ENCODE results near the gene PERM1.

PERM1 gene

GRCh38 chr1:934991-935750, 46.7 kb downstream of the PERM1 start:
- no peak for DNase-seq (ENCODE audit: low read depth in 2 of 2)

- DNase-seq (ENCODE audit: low read depth in 2 of 2) = no peak
Observed at GRCh38 chr1:933603-933940, 48.3 kb downstream of the PERM1 start.

DNA sequence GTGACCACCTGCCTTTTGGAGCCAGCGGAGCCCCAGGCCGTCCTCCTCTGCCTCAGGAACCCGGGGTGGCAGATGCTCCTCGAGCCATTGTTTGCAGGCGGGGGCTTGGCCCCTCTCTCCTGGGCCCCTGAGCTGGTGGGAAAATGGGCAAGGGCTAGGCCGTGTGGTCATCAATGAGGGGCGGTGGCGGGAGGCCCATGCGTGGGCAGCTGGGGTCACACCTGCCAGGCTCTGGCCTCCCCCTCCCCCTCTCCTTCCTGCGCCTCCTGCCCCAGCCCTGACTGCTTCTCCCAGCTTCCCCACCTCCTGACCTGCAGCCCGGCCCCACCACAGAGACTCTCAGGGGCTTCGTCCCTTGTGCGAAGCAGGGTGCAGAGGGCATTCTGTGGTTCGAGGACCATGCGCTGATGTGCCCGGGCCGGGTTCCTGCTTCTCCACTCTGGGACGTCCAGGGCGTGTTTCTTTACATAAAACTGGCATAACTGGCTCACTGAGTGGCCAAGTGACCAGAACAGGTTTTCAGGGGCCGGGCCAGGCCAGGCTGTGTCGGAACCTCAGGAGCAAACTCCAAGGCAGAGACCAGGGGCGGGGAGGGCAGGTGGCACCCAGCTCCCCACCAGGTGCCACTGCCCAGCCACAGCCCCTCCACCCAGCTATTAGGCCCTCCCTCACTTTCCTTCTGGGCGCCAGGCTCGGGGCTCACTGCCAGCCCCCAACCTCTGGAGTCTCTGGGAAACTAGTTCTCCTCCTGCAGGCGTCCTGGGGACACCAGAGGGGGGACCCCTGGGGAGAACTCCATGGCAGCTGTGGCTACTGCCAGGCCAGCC, 48.9 kb downstream of the PERM1 start:
- DNase-seq (ENCODE audit: low read depth in 2 of 2) = no peak

GRCh38 chr1:932173-932510, 49.8 kb downstream of the PERM1 start:
- DNase-seq (ENCODE audit: low read depth in 2 of 2) = no peak

GRCh38 chr1:931380-932172, 50.3 kb downstream of the PERM1 start:
- no peak for DNase-seq (ENCODE audit: low read depth in 2 of 2)

- DNase-seq (ENCODE audit: low read depth in 2 of 2) = no peak
Observed at GRCh38 chr1:930633-931138, 51.2 kb downstream of the PERM1 start.

- no peak for DNase-seq (ENCODE audit: low read depth in 2 of 2)
Observed at GRCh38 chr1:929712-930632, 51.9 kb downstream of the PERM1 start.

- DNase-seq (ENCODE audit: low read depth in 2 of 2) = no peak
Observed at GRCh38 chr1:928825-929661, 52.9 kb downstream of the PERM1 start.

GRCh38 chr1:927748-928147, 54.1 kb downstream of the PERM1 start:
- no peak for DNase-seq (ENCODE audit: low read depth in 2 of 2)

GRCh38 chr1:927234-927633, 54.7 kb downstream of the PERM1 start:
- no peak for DNase-seq (ENCODE audit: low read depth in 2 of 2)

DNA sequence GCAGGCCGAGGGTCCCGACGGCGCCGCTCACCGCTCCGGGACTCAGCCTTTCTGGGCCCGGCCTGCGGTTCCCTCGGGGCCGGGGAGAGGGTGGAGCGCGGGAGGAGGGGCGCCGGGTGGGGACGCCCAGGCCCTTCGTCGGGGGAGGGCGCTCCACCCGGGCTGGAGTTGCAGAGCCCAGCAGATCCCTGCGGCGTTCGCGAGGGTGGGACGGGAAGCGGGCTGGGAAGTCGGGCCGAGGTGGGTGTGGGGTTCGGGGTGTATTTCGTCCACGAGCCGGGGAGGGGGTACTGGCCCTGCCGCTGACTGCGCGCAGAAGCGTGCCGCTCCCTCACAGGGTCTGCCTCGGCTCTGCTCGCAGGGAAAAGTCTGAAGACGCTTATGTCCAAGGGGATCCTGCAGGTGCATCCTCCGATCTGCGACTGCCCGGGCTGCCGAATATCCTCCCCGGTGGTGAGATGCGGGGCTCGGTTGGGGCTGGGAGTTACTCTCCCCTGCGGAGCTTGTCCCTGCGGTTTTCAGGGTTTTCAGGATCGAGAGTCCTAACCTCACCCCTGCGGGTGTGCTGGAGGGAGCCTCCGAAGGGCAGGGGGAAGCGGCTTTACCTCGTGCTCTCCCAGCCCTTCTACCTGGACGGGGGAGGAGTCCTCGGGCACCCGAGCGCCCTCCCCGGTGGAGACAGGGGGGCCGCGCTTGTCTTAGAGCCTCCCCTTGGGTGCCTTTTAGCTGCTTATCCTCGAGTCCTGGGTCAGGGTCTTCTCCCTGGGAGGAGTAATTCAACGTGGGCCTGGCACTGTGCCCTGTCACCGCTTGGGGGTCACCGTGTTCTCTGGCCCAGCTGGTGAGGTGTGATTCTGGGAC, 56.1 kb downstream of the PERM1 start:
- DNase-seq (ENCODE audit: low read depth in 2 of 2) = no peak

Data from activated CD8-positive, alpha-beta memory T cell treated with anti-CD3 and anti-CD28 coated beads for 4 hours (primary cell).